Neural cell (in vitro differentiated cells): ENCODE results near the gene TNRC6C.

Source experiments
- CTCF ChIP-seq: fragments of 450-650 bp; IDR thresholded peaks from 2 replicates; pipeline ENCODE4 v1.5.1; 2014; ENCODE audit warnings: antibody characterized with exemption, mild to moderate bottlenecking, moderate library complexity; ENCODE audit not compliant: poor library complexity, severe bottlenecking
- EP300 ChIP-seq: fragments of 450-650 bp; conservative IDR thresholded peaks from 2 replicates; pipeline ENCODE4 v1.6.1; 2014; ENCODE audit warnings: antibody characterized with exemption, mild to moderate bottlenecking, moderate library complexity; ENCODE audit not compliant: poor library complexity, severe bottlenecking
- EZH2 ChIP-seq: fragments of 200-600, 300-800 bp; shearing (Covaris generic), sonication (generic); IDR thresholded peaks from 2 replicates; pipeline ENCODE4 v1.6.1; 2014; ENCODE audit warnings: antibody characterized with exemption, low read length, borderline replicate concordance, mild to moderate bottlenecking; ENCODE audit not compliant: insufficient read depth, poor library complexity, severe bottlenecking
- POLR2AphosphoS5 ChIP-seq: IDR thresholded peaks from 2 replicates; pipeline ENCODE4 v1.6.1; 2012
- TAF1 ChIP-seq: IDR thresholded peaks from 2 replicates; pipeline ENCODE4 v1.6.1; 2012; ENCODE audit warnings: low read depth

DNA sequence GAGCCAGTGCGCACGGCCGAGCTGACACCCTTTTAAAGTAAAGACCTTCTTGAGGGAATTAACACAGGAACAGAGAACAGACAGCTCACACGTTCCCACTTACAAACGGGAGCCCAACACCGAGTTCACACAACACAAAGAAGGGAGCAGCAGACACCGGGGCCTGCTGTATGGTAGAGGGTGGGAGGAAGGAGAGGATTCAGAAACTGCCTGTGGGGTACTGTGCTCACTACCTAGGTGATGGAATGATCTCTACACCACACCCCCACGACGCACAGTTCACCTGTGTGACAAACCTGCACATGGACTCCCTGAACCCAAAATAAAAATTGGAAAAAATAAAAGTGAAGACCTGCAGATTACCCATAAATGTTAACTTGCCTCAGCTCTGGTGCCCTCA, 137.6 kb downstream of the TNRC6C start:
- TF ChIP-seq EZH2 (no peak), POLR2AphosphoS5 (no peak), CTCF (no peak), TAF1 (no peak), EP300 (no peak)
